CD8-positive, alpha-beta memory T cell (primary cell): Measurements from ENCODE around the gene SPACA7. TPM values are rescaled to one million over a fixed set of nuclear protein-coding genes. Genes with fewer than 3 reads are reported as not detected.

Experiments used
- CTCF ChIA-PET: fragments of 350-600 bp; sonication (Branson Sonifier 250); formaldehyde crosslinking; loops from one replicate; lab custom pipeline; 2021; ENCODE audit warnings: antibody characterized with exemption; lab: Charles Lee
- POLR2A ChIA-PET: fragments of 350-600 bp; sonication (Branson Sonifier 250); formaldehyde crosslinking; loops from one replicate; lab custom pipeline; 2021; ENCODE audit warnings: antibody characterized with exemption; lab: Charles Lee
- DNase-seq, 5 donors: peaks; one replicate each; pipeline versions ENCODE4 v3.0.0 to v3.0.0-alpha.2; 2020 to 2022; ENCODE audit warnings: mixed read lengths in 1 of 5
- H3K27ac ChIP-seq: one replicate; pipeline ENCODE4 v1.7.0; 2013; ENCODE audit warnings: low read depth, mild to moderate bottlenecking, low read length, moderate library complexity
- H3K27me3 ChIP-seq: 2 replicates; pipeline ENCODE4 v1.7.0; 2013; ENCODE audit warnings: low read length, mild to moderate bottlenecking; ENCODE audit not compliant: insufficient read depth, poor library complexity, severe bottlenecking
- H3K36me3 ChIP-seq: 2 replicates; pipeline ENCODE4 v1.7.0; 2013; ENCODE audit warnings: mild to moderate bottlenecking, low read length, moderate library complexity; ENCODE audit not compliant: insufficient read depth
- H3K4me1 ChIP-seq: 2 replicates; pipeline ENCODE4 v1.7.0; 2013; ENCODE audit warnings: mild to moderate bottlenecking, low read length, moderate library complexity; ENCODE audit not compliant: insufficient read depth
- H3K4me3 ChIP-seq: 2 replicates; pipeline ENCODE4 v1.7.0; 2013; ENCODE audit warnings: mild to moderate bottlenecking, low read length
- H3K9me3 ChIP-seq: 2 replicates; pipeline ENCODE4 v1.7.0; 2013; ENCODE audit warnings: mild to moderate bottlenecking, low read length
- H3K27ac Mint-ChIP-seq, 8 donors: one replicate each; pipeline ENCODE4 v1.8.0; 2020 to 2021; ENCODE audit warnings: mixed read lengths in 8 of 8, mild to moderate bottlenecking in 6 of 8, inconsistent platforms in 3 of 8, moderate library complexity in 3 of 8
- H3K27me3 Mint-ChIP-seq, 2 donors: one replicate each; pipeline ENCODE4 v1.8.0; 2020 to 2021; ENCODE audit warnings: mixed read lengths in 2 of 2, mild to moderate bottlenecking in 1 of 2, moderate library complexity in 1 of 2
- H3K36me3 Mint-ChIP-seq, 3 donors: one replicate each; pipeline ENCODE4 v1.8.0; 2020 to 2021; ENCODE audit warnings: mixed read lengths in 3 of 3, inconsistent platforms in 1 of 3, mild to moderate bottlenecking in 1 of 3
- H3K4me1 Mint-ChIP-seq, 3 donors: one replicate each; pipeline ENCODE4 v1.8.0; 2020 to 2021; ENCODE audit warnings: mixed read lengths in 3 of 3, inconsistent platforms in 1 of 3, mild to moderate bottlenecking in 1 of 3
- H3K4me3 Mint-ChIP-seq, 7 donors: one replicate each; pipeline ENCODE4 v1.8.0; 2020 to 2021; ENCODE audit warnings: mixed read lengths in 7 of 7, mild to moderate bottlenecking in 6 of 7, moderate library complexity in 4 of 7, inconsistent platforms in 2 of 7
- H3K9me3 Mint-ChIP-seq, 5 donors: one replicate each; pipeline ENCODE4 v1.8.0; 2020 to 2022; ENCODE audit warnings: mixed read lengths in 5 of 5, mild to moderate bottlenecking in 3 of 5, moderate library complexity in 2 of 5, inconsistent platforms in 1 of 5
- polyA plus RNA-seq: library from polyadenylated mRNA; unstranded; fragments of 300-500 nt; fragmentation: Illumina TruSeq; gene quantifications from one replicate; pipeline ENCODE4 v1.2.3, GENCODE V29; 2021
- total RNA-seq, 2 experiments: library from RNA; stranded (reverse); gene quantifications; one replicate each; pipeline ENCODE4 v1.2.3, GENCODE V29; 2021

SPACA7 gene
- total and polyA plus RNA-seq, 3 experiments from 2014 or later, result not detected

DNA sequence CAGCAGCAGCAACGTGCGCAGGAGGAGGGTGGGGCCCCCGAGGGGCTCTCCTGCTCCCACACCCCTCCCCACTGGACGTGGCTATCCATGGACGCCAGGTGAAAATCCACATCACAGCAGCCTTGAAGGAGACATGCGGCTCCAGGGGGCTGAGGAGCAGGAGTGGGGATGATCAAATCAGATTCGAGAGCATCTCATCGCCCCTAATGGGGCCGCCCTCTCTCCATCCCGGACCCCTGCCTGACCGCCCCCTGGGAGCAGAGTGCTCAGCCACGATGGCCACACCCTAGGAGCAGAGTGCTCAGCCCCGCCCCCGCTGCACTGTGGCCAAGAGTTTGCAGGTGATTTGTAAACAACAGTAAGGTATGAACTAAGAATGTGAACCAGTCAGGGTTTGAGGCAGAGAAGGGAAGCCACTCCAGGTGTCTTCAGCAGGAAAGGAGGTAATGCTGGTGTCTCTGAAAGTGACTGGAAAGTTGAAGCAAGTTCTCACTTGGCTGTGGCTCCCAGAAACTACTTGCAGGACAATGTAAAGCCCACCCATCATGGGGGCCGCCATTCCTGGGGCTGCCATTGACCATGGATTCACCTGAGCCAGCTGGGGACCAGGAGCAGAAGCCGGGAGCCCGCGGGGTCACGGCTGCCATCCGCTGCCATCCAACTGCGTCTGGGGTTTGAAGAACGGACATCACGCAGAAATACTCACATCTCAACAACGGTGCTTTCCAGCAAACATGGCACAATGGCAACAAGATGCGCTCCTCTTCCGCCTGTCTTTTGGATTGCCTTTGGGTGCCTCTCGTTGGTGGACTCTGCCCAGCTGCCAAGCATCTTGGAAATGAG lies 71.8 kb downstream of the SPACA7 start:
- Histone ChIP-seq H3K4me3 (no peak overlapping the region), H3K36me3 (no peaks in the 10 kb centered on the region), H3K27me3 (no peaks in the 10 kb centered on the region), H3K4me1 (no peaks in the 10 kb centered on the region), H3K27ac (no peak overlapping the region), H3K9me3 (no peaks in the 10 kb centered on the region)
- ChIA-PET CTCF (no interaction called here), POLR2A (no interaction called here)
- peaks cover 3 to 20% of the 10 kb centered on the region in 2 donors for H3K27me3 Mint-ChIP-seq
- no peak for DNase-seq
- H3K4me3 Mint-ChIP-seq, result no peak overlapping the region
- no peak overlapping the region for H3K27ac Mint-ChIP-seq
- no peaks in the 10 kb centered on the region for H3K9me3 Mint-ChIP-seq
- peaks cover 1 to 3% (median 3%) of the 10 kb centered on the region in 3 donors for H3K4me1 Mint-ChIP-seq
- H3K36me3 Mint-ChIP-seq, result no peaks in the 10 kb centered on the region

DNA sequence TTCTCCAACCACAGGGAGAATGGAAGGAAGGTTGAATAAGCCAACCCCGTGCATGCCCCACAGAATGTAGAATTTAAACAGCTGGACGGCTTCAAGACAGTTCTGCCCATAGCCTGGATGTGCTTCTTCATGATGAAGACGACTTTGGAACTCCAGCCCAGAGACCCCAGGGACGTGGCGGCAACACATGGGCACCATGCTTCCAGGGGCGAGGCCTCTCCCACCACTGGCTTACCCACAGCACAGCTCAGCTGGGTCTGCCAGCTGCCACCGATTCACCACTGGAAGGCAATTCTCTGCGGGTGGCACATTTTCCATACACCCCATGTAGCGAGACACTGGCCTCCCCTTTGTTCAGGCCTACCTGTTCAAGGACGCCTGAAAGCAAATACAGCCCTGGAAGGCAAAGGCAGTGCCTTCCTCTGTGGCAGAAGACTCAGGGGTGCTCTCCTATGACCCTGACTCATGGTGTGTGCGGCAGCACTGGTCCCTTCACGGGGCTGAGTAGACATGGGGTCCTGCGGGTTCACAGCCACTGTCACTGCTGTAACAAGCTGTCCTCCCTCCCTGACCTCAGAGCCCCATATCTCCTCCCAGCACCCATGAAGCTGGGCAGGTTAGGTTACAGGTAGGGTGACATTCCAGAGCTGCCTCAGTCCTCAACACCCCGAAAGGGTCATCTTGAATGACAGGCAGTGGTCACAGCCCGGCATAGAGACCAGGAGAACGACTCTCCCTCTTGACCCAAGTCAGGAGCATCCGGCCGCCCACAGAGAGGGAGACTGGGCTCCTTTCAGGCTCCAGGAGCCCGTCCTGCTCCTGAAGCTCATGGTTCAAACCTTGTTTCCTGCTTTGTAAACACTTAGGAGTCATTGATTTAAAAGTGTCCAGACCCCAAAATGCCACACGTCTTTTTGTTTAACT lies 72.7 kb downstream of the SPACA7 start:
- no peaks in the 10 kb centered on the region for H3K27me3 ChIP-seq
- H3K4me3 ChIP-seq, result no peak overlapping the region
- CTCF ChIA-PET, result no interaction called here
- POLR2A ChIA-PET, result no interaction called here
- Mint-ChIP-seq H3K4me3 (no peak overlapping the region), H3K36me3 (no peaks in the 10 kb centered on the region), H3K9me3 (no peaks in the 10 kb centered on the region), H3K4me1 (peaks cover 0 to under 1% (median 0%) of the 10 kb centered on the region in 3 donors), H3K27me3 (peaks cover 5 to 11% of the 10 kb centered on the region in 2 donors), H3K27ac (no peak overlapping the region)
- no peaks in the 10 kb centered on the region for H3K4me1 ChIP-seq
- no peak overlapping the region for H3K27ac ChIP-seq
- no peak for DNase-seq
- H3K36me3 ChIP-seq, result no peaks in the 10 kb centered on the region
- H3K9me3 ChIP-seq, result no peaks in the 10 kb centered on the region

DNA sequence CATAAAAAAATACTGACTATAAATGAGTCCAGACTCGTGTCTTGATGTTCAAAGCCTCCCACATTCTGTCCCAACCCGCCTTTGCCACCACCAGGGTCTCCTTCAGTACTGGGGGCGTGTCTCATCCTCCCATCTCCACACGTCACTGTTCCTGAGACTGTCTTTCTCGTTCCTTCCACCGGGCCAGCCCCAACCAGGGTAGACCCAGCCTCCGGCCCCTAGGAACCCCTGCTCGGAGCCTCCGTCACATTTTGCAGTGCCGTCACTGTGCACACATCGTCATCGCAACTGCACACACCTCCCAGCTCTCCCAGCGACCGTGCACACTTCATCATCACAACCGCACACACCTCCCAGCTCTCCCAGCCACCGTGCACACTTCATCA lies 73.4 kb downstream of the SPACA7 start:
- Mint-ChIP-seq H3K27me3 (peaks cover 4 to 9% of the 10 kb centered on the region in 2 donors), H3K9me3 (no peaks in the 10 kb centered on the region), H3K4me3 (no peak overlapping the region), H3K36me3 (no peaks in the 10 kb centered on the region), H3K27ac (no peak overlapping the region), H3K4me1 (no peaks in the 10 kb centered on the region)
- ChIA-PET CTCF (no interaction called here), POLR2A (no interaction called here)
- Histone ChIP-seq H3K4me1 (no peaks in the 10 kb centered on the region), H3K9me3 (no peaks in the 10 kb centered on the region), H3K27me3 (no peaks in the 10 kb centered on the region), H3K36me3 (no peaks in the 10 kb centered on the region), H3K27ac (no peak overlapping the region), H3K4me3 (no peak overlapping the region)
- DNase-seq, result no peak

DNA sequence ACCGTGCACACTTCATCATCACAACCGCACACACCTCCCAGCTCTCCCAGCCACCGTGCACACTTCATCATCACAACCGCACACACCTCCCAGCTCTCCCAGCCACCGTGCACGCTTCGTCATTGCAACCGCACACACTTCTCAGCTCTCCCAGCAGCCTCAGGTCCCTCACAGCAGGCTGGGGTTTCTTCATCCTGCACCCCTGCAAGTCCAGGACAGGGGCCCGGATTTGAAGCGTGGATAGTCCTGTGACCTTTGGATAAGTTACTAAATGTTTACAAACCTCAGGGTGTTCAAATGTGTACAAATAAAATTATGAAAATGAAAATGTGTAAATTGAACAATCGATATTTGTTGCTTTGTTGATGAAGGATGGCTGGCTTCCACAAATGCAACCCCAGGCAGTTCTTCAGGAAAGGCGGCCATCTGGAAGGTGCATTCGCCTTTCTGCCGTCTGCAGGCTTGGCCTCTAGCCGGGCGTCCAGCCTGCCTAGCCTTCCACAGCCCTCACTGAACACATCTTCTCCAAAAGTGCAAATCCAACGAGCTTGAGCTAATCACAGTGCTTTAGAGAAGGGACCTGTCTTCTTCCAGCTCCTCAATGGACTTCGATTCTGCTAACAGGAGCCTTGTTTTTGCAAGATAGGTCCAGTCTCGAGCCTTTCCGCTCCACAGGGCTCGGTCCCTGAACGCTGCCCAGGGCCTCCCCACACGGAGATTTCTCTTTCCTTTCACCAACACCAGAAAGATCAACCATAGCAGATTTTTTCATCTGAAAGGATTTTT lies 74.2 kb downstream of the SPACA7 start:
- H3K27me3 Mint-ChIP-seq, result peaks cover 4 to 9% of the 10 kb centered on the region in 2 donors
- DNase-seq, result no peak
- Histone ChIP-seq H3K27ac (no peak overlapping the region), H3K4me3 (no peak overlapping the region), H3K27me3 (no peaks in the 10 kb centered on the region), H3K4me1 (no peaks in the 10 kb centered on the region), H3K36me3 (no peaks in the 10 kb centered on the region), H3K9me3 (no peaks in the 10 kb centered on the region)
- no peak overlapping the region for H3K27ac Mint-ChIP-seq
- POLR2A ChIA-PET, result no interaction called here
- no peaks in the 10 kb centered on the region for H3K9me3 Mint-ChIP-seq
- no peaks in the 10 kb centered on the region for H3K36me3 Mint-ChIP-seq
- no peaks in the 10 kb centered on the region for H3K4me1 Mint-ChIP-seq
- CTCF ChIA-PET, result no interaction called here
- H3K4me3 Mint-ChIP-seq, result no peak overlapping the region

GRCh38 chr13:112450904-112451240 lies 74.7 kb downstream of the SPACA7 start:
- Histone ChIP-seq H3K4me3 (no peak overlapping the region), H3K27ac (no peak overlapping the region), H3K27me3 (no peaks in the 10 kb centered on the region), H3K4me1 (no peaks in the 10 kb centered on the region), H3K9me3 (no peaks in the 10 kb centered on the region), H3K36me3 (no peaks in the 10 kb centered on the region)
- H3K36me3 Mint-ChIP-seq, result no peaks in the 10 kb centered on the region
- H3K4me3 Mint-ChIP-seq, result no peak overlapping the region
- DNase-seq, result no peak
- H3K9me3 Mint-ChIP-seq, result no peaks in the 10 kb centered on the region
- H3K27me3 Mint-ChIP-seq, result peaks cover 4 to 9% of the 10 kb centered on the region in 2 donors
- ChIA-PET POLR2A (no interaction called here), CTCF (no interaction called here)
- H3K4me1 Mint-ChIP-seq, result no peaks in the 10 kb centered on the region
- H3K27ac Mint-ChIP-seq, result no peak overlapping the region

- H3K4me3 Mint-ChIP-seq, result no peak overlapping the region
- DNase-seq, result no peak
Observed at GRCh38 chr13:112451512-112452379, 75.6 kb downstream of the SPACA7 start.

DNA sequence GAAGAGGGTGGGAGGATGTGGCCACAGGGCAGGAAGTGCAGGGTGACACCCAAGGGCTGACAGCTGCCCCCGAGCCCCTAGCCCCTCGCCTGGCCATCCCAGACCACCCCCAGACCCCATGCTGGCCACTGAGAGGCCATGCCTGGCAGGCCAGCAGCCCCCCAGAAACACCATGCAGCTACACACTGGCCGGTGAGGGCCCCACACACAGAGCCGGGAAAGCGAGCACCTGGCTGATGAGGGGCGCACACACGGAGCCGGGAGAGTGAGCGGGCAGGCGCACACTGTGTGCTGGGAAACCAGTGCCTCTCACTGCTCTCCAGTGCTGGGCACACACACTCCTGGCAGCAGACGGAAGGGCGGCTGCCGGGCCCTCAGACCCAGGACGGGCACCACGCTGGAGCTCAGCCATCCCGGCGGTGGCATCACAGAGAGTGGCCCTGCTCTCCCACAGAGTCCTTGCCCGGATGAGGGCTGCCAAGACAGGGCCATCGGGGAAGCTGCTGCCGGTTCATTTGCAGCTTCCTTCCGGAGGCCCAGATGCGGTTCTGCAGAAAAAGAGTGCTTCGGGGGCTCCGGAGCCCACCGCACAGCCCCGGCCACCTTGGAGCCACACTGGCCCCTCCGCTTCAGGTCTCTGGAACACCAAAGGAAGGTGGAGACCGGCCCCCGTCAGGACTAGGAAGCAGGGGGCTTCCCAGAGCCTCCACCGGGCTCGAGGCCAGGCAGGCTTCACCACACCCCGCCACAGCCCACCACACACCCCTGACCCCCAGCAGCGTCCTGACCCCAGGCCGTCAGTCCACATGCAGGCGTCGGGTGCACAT lies 76.4 kb downstream of the SPACA7 start:
- Histone ChIP-seq H3K4me1 (no peaks in the 10 kb centered on the region), H3K36me3 (no peaks in the 10 kb centered on the region), H3K9me3 (no peaks in the 10 kb centered on the region), H3K4me3 (no peak overlapping the region), H3K27ac (no peak overlapping the region), H3K27me3 (no peaks in the 10 kb centered on the region)
- H3K4me1 Mint-ChIP-seq, result no peaks in the 10 kb centered on the region
- ChIA-PET CTCF (no interaction called here), POLR2A (no interaction called here)
- no peak overlapping the region for H3K27ac Mint-ChIP-seq
- no peaks in the 10 kb centered on the region for H3K36me3 Mint-ChIP-seq
- H3K9me3 Mint-ChIP-seq, result peaks cover 0 to 3% (median 0%) of the 10 kb centered on the region in 5 donors
- no peak overlapping the region for H3K4me3 Mint-ChIP-seq
- peaks cover 4 to 6% of the 10 kb centered on the region in 2 donors for H3K27me3 Mint-ChIP-seq
- DNase-seq, result no peak

More at GRCh38 chr13:112451512-112452379, 75.6 kb downstream of the SPACA7 start:
- Histone ChIP-seq H3K9me3 (no peaks in the 10 kb centered on the region), H3K27me3 (no peaks in the 10 kb centered on the region), H3K27ac (no peak overlapping the region), H3K4me3 (no peak overlapping the region), H3K4me1 (no peaks in the 10 kb centered on the region), H3K36me3 (no peaks in the 10 kb centered on the region)
- Mint-ChIP-seq H3K36me3 (no peaks in the 10 kb centered on the region), H3K9me3 (peaks cover 0 to 3% (median 0%) of the 10 kb centered on the region in 5 donors), H3K27me3 (peaks cover 6 to 9% of the 10 kb centered on the region in 2 donors), H3K4me1 (no peaks in the 10 kb centered on the region), H3K27ac (no peak overlapping the region)
- ChIA-PET POLR2A (no interaction called here), CTCF (no interaction called here)
